ENCODE data around the gene NXPH2. TPM values are rescaled to one million over a fixed set of nuclear protein-coding genes. Genes with fewer than 3 reads are reported as not detected.

The NXPH2 gene
- total and polyA plus RNA-seq, 2 of the 13 experiments (the other 11 are each of a cell fraction or from before 2014, with no cell fraction given) = not detected

DNA sequence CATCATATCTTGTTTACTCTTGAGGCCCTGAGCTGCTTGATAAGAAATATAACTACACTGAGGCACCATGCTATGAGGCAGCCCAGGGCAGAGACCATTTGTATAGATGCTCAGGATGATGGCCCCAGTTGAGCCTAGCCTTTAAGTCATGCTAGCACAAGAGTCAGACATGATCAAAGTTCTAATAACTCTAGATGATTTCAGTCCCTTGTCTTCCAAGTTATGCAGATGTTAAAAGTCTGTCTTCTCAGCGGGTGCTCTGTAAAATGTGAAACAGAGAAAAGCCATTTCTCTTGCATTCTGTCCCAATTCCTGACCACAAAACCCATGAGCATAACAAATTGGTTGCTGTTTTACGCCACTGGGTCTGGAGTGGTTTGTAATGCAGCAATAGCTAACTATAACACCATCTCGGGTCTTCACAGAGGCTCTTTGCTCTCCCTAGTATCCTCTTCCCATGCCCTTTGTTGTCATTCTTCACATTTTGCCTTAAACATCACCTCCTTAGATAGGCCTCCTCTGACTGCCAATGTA lies 49.6 kb downstream of the NXPH2 start:
- Histone ChIP-seq H3K9me3 (ENCODE audit: low read length) (peaks cover 11% of the 10 kb centered on the region; the same call in 1 of the 2 replicates), H3K4me2 (ENCODE audit: low read depth, low read length) (no peak overlapping the region), H3K79me2 (ENCODE audit: insufficient read depth, low read length) (no peaks in the 10 kb centered on the region), H4K20me1 (ENCODE audit: insufficient read depth, low read length) (no peaks in the 10 kb centered on the region), H3K27me3 (ENCODE audit: control insufficient read depth in 1 of 2, insufficient read depth in 2 of 2, low read length in 2 of 2) (peaks cover 0 to 7% of the 10 kb centered on the region in 2 experiments; a peak in 2 of 5 replicates), H3K36me3 (replicated peaks in 1 of 2; ENCODE audit: control insufficient read depth in 1 of 2, insufficient read depth in 2 of 2, low read length in 2 of 2) (no peaks in the 10 kb centered on the region), H3K4me1 (ENCODE audit: insufficient read depth, low read length) (peaks cover 5% of the 10 kb centered on the region), H3K9ac (ENCODE audit: insufficient read depth, low read depth, low read length) (no peak overlapping the region), H3K4me3 (replicated peaks in 1 of 3; ENCODE audit: insufficient read depth in 1 of 3, low read depth in 2 of 3, low read length in 3 of 3) (no peak overlapping the region), H3K27ac (ENCODE audit: extremely low read length, insufficient read depth, low read length) (no peak overlapping the region), H2AFZ (ENCODE audit: low read length) (no peak overlapping the region)
- 19% methylated on average over 3 of the region's 3 CpGs for WGBS (ENCODE audit: low lambda C conversion rate)
- no peak for FAIRE-seq
- no TSS peak for BruUV-seq (replicated peaks)
- CTCF ChIA-PET (ENCODE audit: low intra/inter-chr PET ratio, low total read pairs) = no interaction called here
- DNase-seq (ENCODE audit: low spot score) = no peak
- in situ Hi-C loops (cut with HindIII; ENCODE audit: extremely low pct_ligation_motif_present, low pct_unique_long_range_greater_than_20kb) (no loop called here), intact Hi-C loops (cut with micrococcal nuclease; ENCODE audit: unreplicated experiment) (no loop called here)
- TF ChIP-seq MTA1 (CRISPR knock-in tag; IDR thresholded peaks at IDR 0.05; ENCODE audit: borderline replicate concordance) (no peak), FIP1L1 (IDR thresholded peaks at IDR 0.05; ENCODE audit: borderline replicate concordance, insufficient read depth, low read depth, low read length) (no peak), RORA (CRISPR knock-in tag; IDR thresholded peaks at IDR 0.05) (no peak), ZNF747 (CRISPR knock-in tag; IDR thresholded peaks at IDR 0.05; ENCODE audit: borderline replicate concordance) (no peak), ZNF780A (CRISPR knock-in tag; IDR thresholded peaks at IDR 0.05) (no peak), SMARCC2 (IDR thresholded peaks at IDR 0.05) (no peak), NFE2L1 (CRISPR knock-in tag; IDR thresholded peaks at IDR 0.05; ENCODE audit: borderline replicate concordance) (no peak), SALL1 (CRISPR knock-in tag; IDR thresholded peaks at IDR 0.05) (no peak)
- TF ChIP-seq, protein P1, sequence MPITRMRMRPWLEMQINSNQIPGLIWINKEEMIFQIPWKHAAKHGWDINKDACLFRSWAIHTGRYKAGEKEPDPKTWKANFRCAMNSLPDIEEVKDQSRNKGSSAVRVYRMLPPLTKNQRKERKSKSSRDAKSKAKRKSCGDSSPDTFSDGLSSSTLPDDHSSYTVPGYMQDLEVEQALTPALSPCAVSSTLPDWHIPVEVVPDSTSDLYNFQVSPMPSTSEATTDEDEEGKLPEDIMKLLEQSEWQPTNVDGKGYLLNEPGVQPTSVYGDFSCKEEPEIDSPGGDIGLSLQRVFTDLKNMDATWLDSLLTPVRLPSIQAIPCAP (CRISPR knock-in tag; IDR thresholded peaks at IDR 0.05; ENCODE audit: low read depth) = no peak
- TF ChIP-seq, protein P2, sequence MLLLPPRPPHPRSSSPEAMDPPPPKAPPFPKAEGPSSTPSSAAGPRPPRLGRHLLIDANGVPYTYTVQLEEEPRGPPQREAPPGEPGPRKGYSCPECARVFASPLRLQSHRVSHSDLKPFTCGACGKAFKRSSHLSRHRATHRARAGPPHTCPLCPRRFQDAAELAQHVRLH (CRISPR knock-in tag; IDR thresholded peaks at IDR 0.05; ENCODE audit: borderline replicate concordance, low read depth) = no peak
- POLR2A ChIA-PET = no interaction called here
- no peak for ATAC-seq

Measured in HepG2 (cell line).